Adipose tissue (tissue), 3 donors: Measurements from ENCODE around the gene MLC1. TPM values are rescaled to one million over a fixed set of nuclear protein-coding genes. Genes with fewer than 3 reads are reported as not detected.

Experiments
- H3K27ac ChIP-seq: one replicate; pipeline ENCODE4 v1.5.1; 2013; ENCODE audit warnings: low read depth, low read length
- WGBS, 3 donors: extraction: QIAGEN DNeasy Blood & Tissue Kit; methylation state at CpG; one replicate each; pipeline ENCODE4 v1.1.7; 2013; 5-methylcytosine and 5-hydroxymethylcytosine counted together
- polyA plus RNA-seq, 3 donors: library from polyadenylated mRNA; stranded (reverse); fragments of 200-250 nt; gene quantifications; one replicate each; pipeline ENCODE4 v1.2.3, GENCODE V29; 2013
- donor health status: healthy with polysubstance abuse.
- donor health status: Bipolar disorder and iron deficiency.
- donor health status: healthy.

The MLC1 gene
- polyA plus RNA-seq, 3 donors = 0.08 to 0.16 TPM; not detected in 1

- no peak overlapping the region for H3K27ac ChIP-seq
- 81 to 85% (median 85%) methylated on average over 18 of the region's 18 CpGs for WGBS, 3 donors
Observed at GRCh38 chr22:50082197-50082715, 3.0 kb downstream of the MLC1 start.

GRCh38 chr22:50081426-50082196, 3.6 kb downstream of the MLC1 start:
- WGBS, 3 donors = 85 to 90% (median 85%) methylated on average over 22 to 27 of the region's 27 CpGs
- H3K27ac ChIP-seq = no peak overlapping the region

GRCh38 chr22:50080077-50080465, 5.2 kb downstream of the MLC1 start:
- H3K27ac ChIP-seq = no peak overlapping the region
- WGBS, 3 donors = 80 to 88% (median 85%) methylated on average over 13 of the region's 13 CpGs

- no peak overlapping the region for H3K27ac ChIP-seq
- 85 to 94% (median 91%) methylated on average over 9 of the region's 9 CpGs for WGBS, 3 donors
Observed at GRCh38 chr22:50078761-50079160, 6.5 kb downstream of the MLC1 start.

GRCh38 chr22:50078246-50078645, 7.0 kb downstream of the MLC1 start:
- 93 to 94% (median 93%) methylated on average over 13 of the region's 13 CpGs for WGBS, 3 donors
- H3K27ac ChIP-seq = no peak overlapping the region

GRCh38 chr22:50076646-50077535, 8.3 kb downstream of the MLC1 start:
- H3K27ac ChIP-seq = no peak overlapping the region
- WGBS, 3 donors = 85 to 86% (median 85%) methylated on average over 43 of the region's 43 CpGs

GRCh38 chr22:50074551-50075530, 10.4 kb downstream of the MLC1 start:
- no peak overlapping the region for H3K27ac ChIP-seq
- 49 to 83% (median 82%) methylated on average over 32 of the region's 32 CpGs for WGBS, 3 donors

DNA sequence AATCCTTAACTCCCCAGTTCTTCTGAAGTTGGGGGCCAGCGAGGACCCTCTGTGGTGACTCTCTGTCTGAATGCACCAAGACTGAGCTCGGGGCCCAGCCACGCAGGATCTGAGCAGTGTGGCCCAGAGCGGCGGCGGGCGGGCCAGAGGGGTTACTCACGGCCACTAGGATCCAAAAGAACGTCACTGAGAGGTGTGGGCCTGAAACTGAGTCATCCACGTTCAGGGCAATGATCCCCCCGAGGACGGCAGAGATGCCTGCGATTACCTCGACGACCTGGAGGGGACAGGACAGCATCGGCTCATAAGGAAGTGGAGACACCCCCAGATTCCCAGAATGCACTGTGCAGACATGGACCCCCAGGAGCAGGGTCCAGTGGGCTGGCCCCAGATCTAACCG, 11.2 kb downstream of the MLC1 start:
- 78 to 82% (median 82%) methylated on average over 17 of the region's 17 CpGs for WGBS, 3 donors
- H3K27ac ChIP-seq = no peak overlapping the region

DNA sequence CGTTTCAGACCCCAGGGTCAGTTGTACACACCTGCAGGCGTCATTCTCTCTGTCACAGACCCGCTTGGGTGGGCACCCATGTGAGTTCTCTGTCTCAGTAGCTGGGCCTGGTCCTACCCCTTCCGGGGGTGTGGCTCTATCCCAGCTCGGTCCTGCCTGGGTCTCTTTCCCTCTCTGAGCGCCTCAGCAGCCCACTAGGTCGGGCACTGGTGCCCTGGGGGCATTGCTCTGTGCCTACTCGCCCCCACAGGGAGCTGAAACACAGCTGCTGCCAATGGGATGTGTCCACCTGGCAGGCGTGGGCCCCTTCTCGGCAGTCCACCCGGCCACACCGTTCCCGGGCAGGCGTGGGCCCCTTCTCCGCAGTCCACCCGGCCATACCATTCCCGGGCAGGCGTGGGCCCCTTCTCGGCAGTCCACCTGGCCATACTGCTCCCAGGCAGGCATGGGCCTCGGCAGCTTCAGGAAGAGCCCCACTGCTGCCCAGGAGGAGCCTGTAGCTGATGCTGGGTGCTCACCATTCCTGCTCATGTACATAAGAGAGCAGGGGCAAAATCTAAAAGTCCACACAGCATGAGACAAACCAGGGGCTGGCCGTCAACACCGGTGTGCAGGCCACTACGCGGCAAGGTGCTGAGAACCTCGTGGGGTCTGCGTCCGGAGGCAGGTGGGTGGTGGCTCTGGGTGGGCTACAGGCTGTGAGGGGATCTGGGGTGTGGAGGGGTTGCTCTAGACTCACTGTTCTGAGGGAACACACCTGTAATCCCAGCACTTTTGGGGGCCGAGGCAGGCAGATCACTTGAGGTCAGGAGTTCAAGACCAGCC, 12.3 kb downstream of the MLC1 start:
- WGBS, 3 donors = 85 to 90% (median 89%) methylated on average over 28 of the region's 28 CpGs
- H3K27ac ChIP-seq = no peak overlapping the region

GRCh38 chr22:50072167-50072555, 13.1 kb downstream of the MLC1 start:
- 89 to 93% (median 90%) methylated on average over 5 to 9 of the region's 9 CpGs for WGBS, 3 donors

GRCh38 chr22:50071432-50072166, 13.6 kb downstream of the MLC1 start:
- 87 to 88% (median 87%) methylated on average over 14 of the region's 14 CpGs for WGBS, 3 donors

More at GRCh38 chr22:50072167-50072555, 13.1 kb downstream of the MLC1 start:
- no peak overlapping the region for H3K27ac ChIP-seq

GRCh38 chr22:50070366-50070765, 14.9 kb downstream of the MLC1 start:
- no peak overlapping the region for H3K27ac ChIP-seq
- 81 to 89% (median 85%) methylated on average over 8 of the region's 8 CpGs for WGBS, 3 donors

More at GRCh38 chr22:50071432-50072166, 13.6 kb downstream of the MLC1 start:
- H3K27ac ChIP-seq = no peak overlapping the region

GRCh38 chr22:50068096-50068495, 17.1 kb downstream of the MLC1 start:
- H3K27ac ChIP-seq = no peak overlapping the region
- 84 to 85% (median 85%) methylated on average over 11 of the region's 11 CpGs for WGBS, 3 donors

- WGBS, 3 donors = 67 to 81% (median 72%) methylated on average over 8 of the region's 8 CpGs
- no peak overlapping the region for H3K27ac ChIP-seq
Observed at GRCh38 chr22:50067244-50067643, 18.0 kb downstream of the MLC1 start.

DNA sequence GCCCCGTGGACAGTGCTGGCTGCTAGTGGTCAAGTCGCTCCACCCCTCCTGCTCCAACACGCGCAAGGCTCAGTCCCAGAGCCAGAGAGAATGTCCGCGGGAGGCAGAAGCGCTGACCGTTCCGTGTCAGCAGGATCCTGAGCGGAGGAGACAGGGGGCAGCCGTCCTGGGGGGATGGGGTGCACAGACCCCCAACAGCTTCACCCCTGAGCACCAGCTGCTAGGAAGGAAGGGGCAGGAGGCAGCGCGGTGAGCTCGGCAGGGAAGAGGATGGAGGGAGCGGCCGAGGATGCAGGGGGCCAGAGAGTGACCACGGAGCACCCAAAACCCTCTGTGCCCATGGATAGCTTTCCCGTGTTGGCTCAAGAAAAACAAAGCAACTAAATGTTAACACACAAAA, 20.8 kb downstream of the MLC1 start:
- no peak overlapping the region for H3K27ac ChIP-seq
- 65 to 73% (median 73%) methylated on average over 18 of the region's 18 CpGs for WGBS, 3 donors

GRCh38 chr22:50063589-50064393, 21.4 kb downstream of the MLC1 start:
- H3K27ac ChIP-seq = no peak overlapping the region
- 62 to 85% (median 81%) methylated on average over 20 to 23 of the region's 23 CpGs for WGBS, 3 donors
